Fibroblast of skin of scalp (primary cell): ENCODE measurements around the gene HVCN1. TPM values are rescaled to one million over a fixed set of nuclear protein-coding genes. Genes with fewer than 3 reads are reported as not detected.
"Not testable (repeated sequence)": the region's sequence is repeated elsewhere in the genome, so short reads cannot be mapped to it uniquely, and the experiment has no call there.

ENCODE experiments used
- DNase-seq: peaks from one replicate; pipeline ENCODE4 v3.0.0-alpha.2; 2013
- polyA plus RNA-seq, 2 experiments: library from polyadenylated mRNA; unstranded; fragments of 120-200 nt; gene quantifications; one replicate each; pipeline ENCODE4 v1.2.1, GENCODE V29; 2013; ENCODE audit not compliant: insufficient read length in 2 of 2

HVCN1 gene, protein sequence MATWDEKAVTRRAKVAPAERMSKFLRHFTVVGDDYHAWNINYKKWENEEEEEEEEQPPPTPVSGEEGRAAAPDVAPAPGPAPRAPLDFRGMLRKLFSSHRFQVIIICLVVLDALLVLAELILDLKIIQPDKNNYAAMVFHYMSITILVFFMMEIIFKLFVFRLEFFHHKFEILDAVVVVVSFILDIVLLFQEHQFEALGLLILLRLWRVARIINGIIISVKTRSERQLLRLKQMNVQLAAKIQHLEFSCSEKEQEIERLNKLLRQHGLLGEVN
- polyA plus RNA-seq (2013, experiment 1 of 2; ENCODE audit: insufficient read length), result 3.5 TPM
- 2.7 TPM for polyA plus RNA-seq (2013, experiment 2 of 2; ENCODE audit: insufficient read length)

DNA sequence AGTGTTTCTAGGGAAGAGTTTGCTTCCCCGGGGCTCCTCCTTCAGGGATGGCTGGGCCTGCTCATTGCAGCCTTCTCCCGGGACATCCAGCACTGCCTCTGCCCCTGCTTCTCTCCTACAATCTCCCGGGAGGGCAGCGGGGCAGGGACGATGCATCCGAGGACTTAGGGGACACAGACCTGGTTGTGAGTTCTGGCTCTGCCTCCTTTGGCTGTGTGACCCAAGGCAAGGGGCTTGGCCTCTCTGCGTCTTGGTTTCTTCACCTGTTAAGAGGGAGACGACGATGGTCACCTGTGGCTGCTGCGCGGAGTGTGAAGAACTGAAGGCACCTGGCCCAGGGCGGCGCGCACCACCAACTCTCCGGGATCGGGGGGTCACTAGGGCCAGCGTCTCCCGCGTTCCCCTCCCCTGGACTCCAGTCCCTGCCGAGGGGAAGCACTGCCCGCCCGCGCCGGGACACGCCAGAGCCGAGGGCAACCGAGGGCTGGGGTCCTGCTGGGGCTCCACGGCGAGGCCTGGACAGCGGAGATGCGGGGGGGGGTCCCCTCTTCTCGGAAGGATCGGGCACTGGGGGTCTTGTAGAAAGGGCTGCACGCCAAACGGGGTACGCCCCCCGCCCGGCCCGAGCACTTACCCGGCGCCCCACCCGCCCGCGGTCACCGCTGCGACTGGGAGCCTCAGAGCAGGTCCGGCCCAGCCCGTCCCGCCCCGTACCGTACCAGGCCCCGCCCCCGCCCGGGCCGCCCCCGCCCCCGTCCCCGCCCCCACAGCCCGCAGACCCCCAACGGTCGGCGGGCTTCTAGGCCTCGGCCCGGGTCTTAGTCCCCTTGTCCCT is at the start of gene HVCN1:
Gene HVCN1 (minus strand): TSS at position 670 of the 835 bp plus-strand sequence. CDS start 5,870 bp downstream, outside the sequence.
- DNase-seq, result no peak

DNA sequence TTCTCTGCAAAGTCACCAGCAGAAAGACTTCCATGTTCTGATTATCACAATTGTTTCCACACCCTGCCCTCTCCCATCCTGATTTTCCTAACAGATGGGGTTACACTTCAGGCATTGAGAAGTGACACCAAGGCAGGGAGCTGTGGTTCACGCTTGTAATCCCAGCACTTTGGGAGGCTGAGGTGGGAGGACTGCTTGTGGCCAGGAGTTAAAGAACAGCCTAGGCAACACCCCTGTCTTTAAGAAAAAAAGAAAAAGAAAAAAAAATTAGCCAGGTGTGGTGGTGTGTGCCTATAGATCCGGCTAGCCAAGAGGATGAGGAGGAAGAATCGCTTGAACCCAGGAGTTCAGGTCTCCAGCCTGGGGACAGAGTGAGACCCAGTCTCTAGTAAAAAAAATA is 48.6 kb upstream of the HVCN1 start:
- DNase-seq, result no peak

DNA sequence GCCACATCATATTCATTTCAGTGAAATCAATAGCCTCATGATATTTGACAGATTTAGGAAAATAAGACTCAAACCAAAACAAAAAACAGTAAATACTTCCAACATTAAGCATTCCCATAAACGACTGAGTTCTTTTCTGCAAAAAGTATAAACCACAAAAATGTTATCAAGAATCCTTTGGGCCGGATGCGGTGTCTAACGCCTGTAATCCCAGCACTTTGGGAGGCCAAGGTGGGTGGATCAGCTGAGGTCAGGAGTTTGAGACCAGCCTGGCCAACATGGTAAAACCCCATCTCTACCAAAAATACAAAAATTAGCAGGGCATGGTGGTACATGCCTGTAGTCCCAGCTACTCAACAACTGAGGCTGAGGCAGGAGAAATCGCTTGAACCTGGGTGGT is 48.1 kb upstream of the HVCN1 start:
- peak; percentile 41 for DNase-seq

DNA sequence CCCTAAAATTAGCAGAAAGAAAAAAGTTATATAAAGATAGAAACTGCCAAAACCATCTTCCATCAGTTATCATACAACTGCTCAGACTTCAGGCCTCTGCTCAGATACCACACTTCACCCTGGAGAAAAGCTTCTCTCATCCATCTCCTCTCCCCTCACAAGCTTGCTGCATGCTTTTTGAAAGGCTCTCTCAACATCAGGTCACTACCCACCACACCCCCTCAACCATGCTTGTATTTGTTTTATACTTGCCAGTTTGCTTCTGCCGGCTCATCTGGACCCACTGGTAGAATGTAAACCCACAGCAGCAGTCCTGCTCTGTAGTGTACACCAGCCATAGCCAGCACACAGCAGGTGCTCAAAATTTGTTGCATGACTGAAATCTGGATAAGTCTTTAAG is 45.0 kb upstream of the HVCN1 start:
- no peak for DNase-seq

DNA sequence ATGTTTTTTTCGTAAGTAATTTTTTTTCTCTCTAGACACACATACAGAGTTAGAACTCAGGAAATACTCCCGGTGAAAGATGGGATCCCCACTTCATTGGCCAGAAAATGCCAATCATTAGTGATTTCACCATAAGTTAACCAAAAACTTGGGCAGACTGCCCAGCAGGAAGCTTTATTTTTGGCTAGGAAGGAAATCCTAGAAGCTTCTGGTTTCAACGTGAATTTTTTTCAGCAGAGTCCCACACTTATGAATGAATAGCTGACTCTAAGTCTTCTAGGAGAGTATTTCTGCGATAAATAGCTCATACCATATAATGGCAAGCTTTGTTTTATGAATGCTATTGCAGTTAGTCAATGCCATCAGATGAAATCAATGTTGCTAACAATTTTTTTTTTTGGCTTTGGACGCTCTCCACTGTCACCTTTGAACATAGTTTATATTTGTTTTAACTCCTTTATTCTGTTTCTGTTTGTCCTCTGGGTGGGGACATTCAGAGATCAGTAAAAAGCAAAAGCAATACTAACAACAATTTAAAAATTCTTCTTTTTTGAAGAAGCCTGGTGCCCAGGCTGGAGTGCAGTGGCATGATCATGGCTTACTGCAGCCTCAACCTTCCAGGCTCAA is 44.3 kb upstream of the HVCN1 start:
- peak; percentile 60 for DNase-seq

DNA sequence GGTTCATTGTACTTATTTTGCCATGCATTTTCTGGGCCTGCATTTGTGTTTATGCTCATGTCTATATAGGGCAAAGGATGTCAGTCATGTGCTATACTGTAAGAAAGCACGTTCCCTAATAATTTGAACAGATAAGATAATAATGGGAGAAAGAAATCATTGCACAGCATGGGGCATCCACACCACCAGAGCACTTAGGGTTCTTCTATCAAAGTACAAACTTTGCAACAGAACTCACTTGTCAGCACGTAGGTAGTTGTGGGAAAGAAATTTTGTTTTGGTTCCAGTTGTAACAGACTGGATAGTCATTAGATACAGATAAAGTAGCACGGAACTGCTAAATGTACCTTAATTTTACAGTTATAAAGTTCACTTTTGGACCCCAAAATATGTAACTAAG is 43.7 kb upstream of the HVCN1 start:
- DNase-seq, result no peak

DNA sequence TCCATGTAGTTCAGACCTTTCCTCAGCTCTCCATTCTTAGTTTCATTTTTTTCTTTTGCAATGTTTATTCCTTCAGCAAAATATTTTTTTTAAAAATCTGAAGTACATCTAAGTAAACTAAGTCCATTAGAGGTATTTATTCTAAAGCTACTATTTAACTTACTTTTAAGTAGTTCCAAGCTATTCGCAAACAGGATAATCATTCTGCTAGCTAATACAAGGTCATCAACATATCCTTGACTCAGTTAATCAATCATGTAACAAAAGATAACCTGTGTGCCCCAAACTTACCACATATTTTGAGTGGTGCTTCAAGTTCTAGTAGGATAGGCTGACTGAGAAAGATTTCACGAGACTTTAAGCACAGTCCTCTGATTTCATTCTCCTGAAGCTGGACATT is 42.6 kb upstream of the HVCN1 start:
- no peak for DNase-seq

DNA sequence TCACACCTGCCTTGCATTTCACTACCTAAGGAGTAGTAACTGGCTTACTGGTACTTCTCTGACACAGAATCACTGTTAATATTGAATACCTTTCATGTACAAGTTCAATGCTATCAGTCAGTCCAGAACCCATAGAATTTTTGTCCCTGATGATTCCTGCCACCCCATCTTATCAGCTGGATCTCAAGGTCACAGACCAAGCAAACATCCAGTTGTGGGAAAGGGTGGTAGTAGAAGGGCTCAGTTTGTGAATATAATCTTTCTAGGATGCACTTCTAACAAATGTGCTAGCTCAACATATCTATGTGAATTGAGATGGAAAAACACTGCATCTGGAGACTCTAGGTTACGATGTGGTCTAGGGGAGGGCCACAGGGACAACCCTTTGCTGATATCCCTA is 39.7 kb upstream of the HVCN1 start:
- DNase-seq, result no peak

DNA sequence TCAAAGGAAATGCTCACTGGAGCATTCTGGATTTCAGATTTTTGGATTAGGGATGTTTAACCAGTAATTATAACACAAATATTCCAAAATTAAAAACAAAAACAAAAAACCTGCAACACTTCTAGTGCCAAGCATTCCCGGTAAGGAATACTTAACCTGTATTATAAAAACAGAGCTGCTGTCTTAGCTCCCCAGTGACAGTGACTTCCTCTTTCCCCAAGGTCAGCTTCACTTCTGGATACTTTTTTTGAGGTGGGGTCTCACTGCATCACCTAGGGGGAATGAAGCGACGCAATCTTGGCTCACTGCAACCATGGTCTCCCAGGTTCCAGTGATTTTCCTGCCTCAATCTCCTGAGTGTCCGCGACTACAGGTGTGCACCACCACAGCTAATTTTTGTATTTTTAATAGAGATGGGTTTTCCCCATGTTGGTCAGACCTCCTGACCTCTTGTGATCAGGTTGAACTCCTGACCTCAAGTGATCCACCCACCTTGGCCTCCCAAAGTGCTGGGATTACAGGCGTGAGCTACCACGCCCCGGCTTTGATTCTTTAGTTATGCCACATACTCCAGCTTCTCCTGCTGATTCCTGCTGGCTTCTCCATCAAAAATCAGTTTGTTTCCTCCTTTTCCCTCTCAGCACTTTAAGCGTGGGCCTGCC is 37.9 kb upstream of the HVCN1 start:
- DNase-seq, result no peak

DNA sequence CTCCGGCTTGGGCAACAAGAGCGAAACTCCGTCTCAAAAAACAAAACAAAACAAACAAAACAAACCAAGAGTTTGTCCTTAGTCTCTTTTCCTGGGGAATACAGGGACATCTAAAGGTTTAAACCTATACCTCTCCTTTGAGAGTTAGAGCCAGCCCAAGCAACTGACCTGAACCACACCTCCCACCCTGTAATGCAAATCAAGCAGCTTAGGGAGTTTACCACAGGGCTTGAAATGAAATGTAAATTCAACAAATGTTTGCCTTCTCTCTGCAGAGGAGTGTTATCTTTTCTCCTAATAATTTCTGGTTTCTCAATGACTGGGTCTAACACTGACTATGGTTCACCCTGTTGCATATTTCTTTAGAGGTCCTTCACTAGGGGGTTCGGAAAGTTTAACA is 37.1 kb upstream of the HVCN1 start:
- DNase-seq, result no peak

DNA sequence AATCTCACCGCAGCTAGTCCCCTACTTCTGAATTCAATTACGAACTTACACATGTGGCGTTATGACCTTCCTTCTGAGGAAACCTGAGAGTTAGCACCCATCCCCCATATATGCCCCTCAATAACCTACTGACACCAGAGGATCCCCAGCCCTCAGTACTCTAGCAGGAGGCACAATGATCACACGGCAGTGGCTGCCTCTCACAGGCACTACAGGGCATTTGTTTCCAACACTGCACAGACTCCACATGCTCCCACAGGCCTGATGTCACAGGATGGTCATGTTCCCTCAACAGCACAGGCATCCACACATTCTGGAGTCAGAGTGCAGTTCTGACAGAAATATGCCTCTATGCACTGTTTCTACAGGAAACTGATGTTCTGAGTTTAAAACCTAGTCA is 36.4 kb upstream of the HVCN1 start:
- DNase-seq, result no peak

DNA sequence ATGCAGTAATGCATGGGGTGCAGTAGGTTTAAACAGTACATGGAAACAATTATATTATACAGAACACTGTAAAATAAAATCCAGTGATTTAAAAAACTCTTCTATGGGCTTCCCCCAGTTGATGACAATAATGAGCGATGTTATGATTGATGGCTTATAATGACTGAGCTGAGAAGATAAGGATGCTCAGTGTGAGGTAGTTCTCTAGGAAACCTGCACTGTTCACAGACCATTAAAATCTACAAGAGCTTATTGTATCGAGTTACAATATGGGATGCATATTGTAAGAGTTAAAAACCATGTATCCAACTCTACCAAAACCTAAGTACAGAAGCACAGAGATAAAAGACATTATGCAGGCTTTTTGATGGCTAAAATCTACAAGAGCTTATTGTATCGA is 34.0 kb upstream of the HVCN1 start:
- DNase-seq, result not testable (repeated sequence)

DNA sequence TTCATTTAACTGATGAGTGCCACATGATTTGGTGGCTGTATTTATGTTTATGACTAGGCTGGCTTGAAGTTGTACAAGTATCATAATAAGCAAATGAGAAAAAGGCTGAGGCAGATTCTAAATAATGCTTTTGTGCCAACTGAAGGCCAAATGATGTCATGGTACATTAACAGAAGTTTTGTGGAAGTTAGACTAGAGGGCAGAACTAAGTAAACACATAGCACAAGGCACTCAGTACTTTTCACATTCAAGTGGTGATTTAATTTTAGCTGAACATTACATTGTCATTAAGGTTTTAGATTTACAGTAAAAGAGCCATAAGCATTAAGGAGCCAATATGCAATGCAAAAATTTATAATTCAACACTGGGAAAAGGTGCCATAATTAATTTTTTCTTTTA is 32.7 kb upstream of the HVCN1 start:
- DNase-seq, result no peak

DNA sequence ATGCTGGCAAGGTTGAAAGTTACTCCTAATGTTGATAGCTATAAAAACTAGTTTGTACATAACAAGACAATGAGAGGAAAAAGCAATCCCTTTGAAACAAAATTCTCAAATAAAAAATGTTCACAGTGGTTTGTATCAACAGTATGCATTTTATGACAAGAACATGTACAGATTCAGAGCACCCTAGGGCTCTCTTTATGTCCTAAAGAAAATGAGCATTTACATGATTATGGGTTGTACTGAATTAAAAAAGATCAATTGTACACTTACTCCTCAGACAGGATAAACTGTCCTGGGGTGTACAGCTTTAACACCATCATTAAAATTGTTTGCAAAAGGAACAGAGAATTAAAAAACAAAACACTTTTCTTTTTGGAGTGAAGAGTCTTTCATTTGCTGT is 31.6 kb upstream of the HVCN1 start:
- no peak for DNase-seq

DNA sequence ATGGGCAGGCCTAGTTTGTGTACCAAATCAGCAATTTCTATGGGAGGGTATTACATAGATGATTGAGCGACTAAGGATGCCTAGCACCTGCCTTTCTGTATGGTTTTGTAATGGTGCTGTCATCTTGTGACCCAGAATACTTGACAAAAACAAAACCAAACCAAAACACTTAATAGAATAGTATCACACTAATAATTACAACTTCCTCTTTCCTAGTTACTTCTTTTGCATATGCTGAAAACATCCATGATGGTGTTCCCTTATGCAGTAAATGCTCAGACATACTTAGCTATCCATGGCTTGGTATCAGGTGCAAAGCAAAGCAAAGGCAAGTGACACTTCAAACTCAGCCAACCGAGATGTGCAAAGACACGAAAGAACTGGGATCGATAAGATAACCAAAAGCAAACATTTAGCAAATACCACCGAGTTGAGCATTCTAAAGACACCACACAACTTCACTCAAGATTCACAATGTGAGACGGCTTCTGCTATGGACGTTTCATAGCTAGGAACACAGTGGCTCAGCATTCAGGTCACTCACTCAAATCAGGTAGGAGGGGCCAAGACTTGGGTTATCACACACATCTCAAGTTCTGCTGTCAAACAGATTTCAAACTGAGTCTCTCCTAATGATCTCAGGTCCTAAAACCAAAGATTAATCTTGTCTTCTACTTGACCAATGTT is 29.4 kb upstream of the HVCN1 start:
- DNase-seq, result no peak

DNA sequence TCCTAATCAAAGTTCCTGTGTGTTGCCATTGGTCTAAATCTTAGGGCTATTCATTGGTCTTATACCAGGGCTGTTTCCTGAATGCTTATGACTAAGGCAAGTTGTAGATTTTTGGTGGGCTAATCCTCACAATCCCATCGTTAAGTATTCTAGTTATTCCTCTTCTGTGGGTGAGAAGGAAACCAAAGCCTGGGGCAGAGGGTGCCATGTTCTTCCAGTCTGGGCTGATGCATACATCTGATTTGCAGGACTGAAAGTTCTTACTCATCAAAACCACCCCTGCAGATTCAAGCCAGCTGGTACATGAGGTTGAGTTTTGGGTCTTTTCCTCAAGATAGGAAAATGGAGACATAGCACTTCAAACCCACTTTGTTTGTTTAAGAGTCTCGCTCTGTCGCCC is 28.1 kb upstream of the HVCN1 start:
- DNase-seq, result no peak

DNA sequence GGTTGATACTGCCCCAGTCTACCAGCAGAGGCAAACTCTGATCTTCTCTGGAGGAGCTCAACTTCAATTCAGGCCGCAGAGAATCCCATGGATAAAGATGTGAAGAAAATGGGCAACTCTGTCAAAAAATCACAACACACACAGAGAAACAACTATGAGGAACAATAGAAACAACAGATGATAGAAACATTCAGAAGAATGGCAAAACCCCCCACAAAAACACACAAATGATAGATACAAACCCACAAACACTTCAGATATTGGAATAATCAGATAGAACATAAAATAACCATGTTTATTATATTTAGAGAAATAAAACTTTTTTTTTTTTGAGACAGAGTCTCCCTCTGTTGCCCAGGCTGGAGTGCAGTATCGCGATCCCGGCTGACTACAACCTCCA is 20.0 kb upstream of the HVCN1 start:
- DNase-seq, result no peak

DNA sequence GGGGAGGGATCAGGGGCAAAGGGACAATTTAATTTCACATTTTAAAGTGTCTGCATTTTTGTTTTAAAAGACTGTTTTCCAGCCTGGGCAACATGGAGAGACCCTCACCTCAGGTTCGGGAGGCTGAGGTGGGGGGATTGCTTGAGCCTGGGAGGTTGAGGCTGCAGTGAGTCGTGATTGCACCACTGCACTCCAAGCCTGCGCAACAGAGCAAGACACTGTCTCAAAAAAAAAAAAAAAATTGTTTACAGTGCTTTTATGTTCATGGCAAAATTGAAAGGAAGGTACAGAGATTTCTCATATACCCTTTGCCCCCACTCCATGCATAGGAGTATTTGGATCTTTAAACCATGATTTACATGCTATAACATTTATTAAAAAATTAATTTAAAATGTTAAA is 16.4 kb upstream of the HVCN1 start:
- DNase-seq, result no peak

DNA sequence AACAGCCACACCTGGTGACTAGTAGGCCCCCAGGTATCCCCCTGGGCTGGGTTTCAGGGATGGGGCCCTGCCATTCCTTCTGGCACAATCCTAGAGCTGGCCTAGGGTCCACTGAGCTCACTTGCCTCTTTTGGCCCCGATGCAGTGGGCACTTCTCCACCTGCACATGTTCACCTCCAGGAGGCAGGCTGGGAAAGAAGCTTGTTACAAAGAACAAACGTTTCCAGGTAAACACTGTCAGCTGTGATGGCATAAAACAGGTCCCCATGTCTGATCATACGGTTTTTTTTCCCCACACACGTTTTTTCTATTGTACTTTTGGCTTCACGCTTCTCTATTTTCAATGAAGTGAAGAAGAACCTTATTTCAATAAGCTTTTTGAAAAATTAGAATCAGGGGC is 15.8 kb upstream of the HVCN1 start:
- no peak for DNase-seq

DNA sequence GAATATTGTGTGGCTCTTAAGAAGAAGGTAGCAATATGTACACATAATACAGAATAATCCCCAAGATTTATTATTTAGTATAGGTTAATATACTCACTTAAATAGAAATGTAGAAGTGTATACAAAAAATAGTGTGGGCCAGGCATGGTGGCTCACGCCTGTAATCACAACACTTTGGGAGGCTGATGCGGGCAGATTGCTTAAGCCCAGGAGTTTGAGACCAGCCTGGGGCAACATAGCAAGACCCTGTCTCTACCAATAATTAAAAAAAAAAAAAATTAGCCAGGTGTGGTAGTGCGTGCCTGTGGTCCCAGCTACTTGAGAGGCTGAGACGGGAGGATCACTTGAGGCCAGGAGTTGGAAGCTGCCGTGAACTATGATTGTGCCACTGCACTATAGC is 15.3 kb upstream of the HVCN1 start:
- no peak for DNase-seq

DNA sequence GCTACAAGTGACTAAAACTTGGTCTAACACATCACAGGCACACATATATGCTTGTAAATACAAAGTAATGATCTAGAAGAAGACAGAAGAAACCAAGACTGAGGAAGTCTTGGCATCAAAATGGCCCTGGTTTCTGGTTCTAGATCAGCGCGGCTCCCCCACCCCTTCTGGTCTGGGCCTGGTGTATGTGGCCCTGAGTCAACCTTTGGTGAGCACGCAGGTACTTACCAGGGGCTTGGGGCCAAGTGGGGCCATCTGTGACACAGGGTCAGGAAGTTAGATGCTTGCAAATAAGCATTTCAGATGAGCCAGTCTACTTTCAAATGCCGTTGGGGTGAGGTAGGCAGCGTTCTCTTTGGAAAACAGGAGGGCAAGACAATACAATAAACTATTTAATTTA is 13.2 kb upstream of the HVCN1 start:
- no peak for DNase-seq
